K562 (cell line): ENCODE data around the gene MRPL57. TPM values are rescaled to one million over a fixed set of nuclear protein-coding genes. Genes with fewer than 3 reads are reported as not detected.

ENCODE experiments used
- ATAC-seq: fragments of 200-7000 bp; cut with Tn5 transposase; 3 replicates; pipeline ENCODE4 v1.9.1; 2020; ENCODE audit warnings: moderate library complexity
- BruUV-seq: library from RNA; stranded (reverse); fragments of 400-500 nt; replicated peaks from 2 replicates; lab custom pipeline; 2021; lab: Mats Ljungman, UMichigan
- CTCF ChIA-PET: fragments of 300-600 bp; formaldehyde crosslinking; extraction: SDS; loops from one replicate; lab custom pipeline; 2021; ENCODE audit warnings: low intra/inter-chr PET ratio; lab: Yijun Ruan, JAX
- POLR2A ChIA-PET: fragments of 300-600, 350-650 bp; sonication (Branson Sonifier 250); formaldehyde crosslinking; extraction: SDS; loops from one replicate; lab custom pipeline; 2021; ENCODE audit warnings: antibody characterized with exemption, inconsistent platforms; lab: Yijun Ruan, JAX
- DNase-seq, 4 experiments: peaks; one replicate each; pipeline versions ENCODE4 v3.0.0 to v3.0.0-alpha.2; 2011 to 2018; ENCODE audit warnings: low spot score in 3 of 4, mixed read lengths in 3 of 4; ENCODE audit errors: extremely low read depth in 1 of 4
- FAIRE-seq: peaks from 2 replicates; lab custom pipeline; 2011; peaks lifted over from hg19 to GRCh38; lab: Jason Lieb, UNC
- H2AFZ ChIP-seq: 2 replicates; pipeline ENCODE4 v1.6.0; 2011; ENCODE audit warnings: low read depth, low read length, control low read depth, inconsistent platforms
- H3K27ac ChIP-seq: fragments of 200-600 bp; 3 replicates; pipeline ENCODE4 v1.8.0; 2011; ENCODE audit warnings: low read depth, mild to moderate bottlenecking, control low read depth, inconsistent platforms, low read length, moderate library complexity, mixed read lengths; ENCODE audit errors: extremely low read depth
- H3K27me3 ChIP-seq, 2 experiments: fragments of 300-600 bp in 1 of 2; 2 replicates in 1 of 2; 3 replicates in 1 of 2; pipeline versions ENCODE4 v1.6.0 to v1.8.0; 2011; ENCODE audit warnings: inconsistent platforms in 2 of 2, low read length in 2 of 2, mild to moderate bottlenecking in 1 of 2, mixed read lengths in 1 of 2, moderate library complexity in 1 of 2; ENCODE audit not compliant: control insufficient read depth in 2 of 2, insufficient read depth in 2 of 2
- H3K36me3 ChIP-seq: fragments of 300-600 bp; 3 replicates; pipeline ENCODE4 v1.8.0; 2011; ENCODE audit warnings: mild to moderate bottlenecking, low read length, inconsistent platforms; ENCODE audit not compliant: control insufficient read depth, insufficient read depth
- H3K4me1 ChIP-seq, 2 experiments: fragments of 200-600 bp in 1 of 2; replicated peaks in 1 of 2; 2 replicates in 1 of 2; 3 replicates in 1 of 2; pipeline versions ENCODE4 v1.5.1 to v1.8.0; 2011; ENCODE audit warnings: inconsistent platforms in 2 of 2, low read length in 2 of 2, mild to moderate bottlenecking in 1 of 2, mixed read lengths in 1 of 2, moderate library complexity in 1 of 2; ENCODE audit not compliant: control insufficient read depth in 2 of 2, insufficient read depth in 2 of 2
- H3K4me2 ChIP-seq: 2 replicates; pipeline ENCODE4 v1.6.1; 2011; ENCODE audit warnings: low read length, control low read depth, inconsistent platforms, mixed read lengths; ENCODE audit not compliant: insufficient read depth
- H3K4me3 ChIP-seq: fragments of 200-600 bp; sonication (generic), shearing (Covaris generic); 2 replicates; pipeline ENCODE4 v1.5.1; 2016; ENCODE audit warnings: control low read depth, inconsistent platforms
- H3K79me2 ChIP-seq: fragments of 200-600 bp; 3 replicates; pipeline ENCODE4 v1.8.0; 2011; ENCODE audit warnings: low read length, inconsistent platforms; ENCODE audit not compliant: control insufficient read depth, insufficient read depth
- H3K9ac ChIP-seq, 2 experiments: 2 replicates each; pipeline versions ENCODE4 v1.6.0 to v1.6.1; 2011; ENCODE audit warnings: low read depth in 2 of 2, low read length in 2 of 2, control low read depth in 1 of 2, inconsistent platforms in 1 of 2, mild to moderate bottlenecking in 1 of 2, mixed read lengths in 1 of 2; ENCODE audit not compliant: insufficient read depth in 1 of 2
- H3K9me1 ChIP-seq: one replicate; pipeline ENCODE4 v1.6.0; 2011; ENCODE audit warnings: inconsistent platforms, mild to moderate bottlenecking, low read length, moderate library complexity; ENCODE audit not compliant: control insufficient read depth, insufficient read depth
- H3K9me3 ChIP-seq: replicated peaks from 2 replicates; pipeline ENCODE4 v1.5.1; 2011; ENCODE audit warnings: low read depth, low read length, inconsistent platforms; ENCODE audit not compliant: control insufficient read depth, insufficient read depth
- H4K20me1 ChIP-seq: replicated peaks from 2 replicates; pipeline ENCODE4 v1.6.1; 2011; ENCODE audit warnings: low read length, inconsistent platforms, mixed read lengths; ENCODE audit not compliant: control insufficient read depth, insufficient read depth
- ATF3 ChIP-seq, 2 experiments: fragments of 450-650 bp in 1 of 2; sonication (generic) in 1 of 2; formaldehyde crosslinking in 1 of 2; IDR thresholded peaks in 1 of 2; conservative IDR thresholded peaks in 1 of 2; 2 replicates each; pipeline versions ENCODE4 v1.6.1 to v1.8.1; 2016 to 2023; ENCODE audit warnings: mild to moderate bottlenecking in 2 of 2, moderate library complexity in 2 of 2, inconsistent platforms in 1 of 2, missing genetic modification reagents in 1 of 2
- ATF7 ChIP-seq: fragments of 450-650 bp; IDR thresholded peaks from 2 replicates; pipeline ENCODE4 v1.7.1; 2014; ENCODE audit warnings: mild to moderate bottlenecking, moderate library complexity
- CEBPG ChIP-seq, 3 experiments: fragments of 200-800 bp in 1 of 3; sonication (Bioruptor generic) in 1 of 3; sonication (generic) in 1 of 3; formaldehyde crosslinking in 1 of 3; IDR thresholded peaks in 2 of 3; conservative IDR thresholded peaks in 1 of 3; 2 replicates each; pipeline versions ENCODE4 v1.6.1 to v1.8.0; 2016 to 2022; ENCODE audit warnings: missing compliant biosample characterization in 2 of 3, missing genetic modification characterization in 2 of 3, mild to moderate bottlenecking in 1 of 3, missing genetic modification reagents in 1 of 3
- CREM ChIP-seq: IDR thresholded peaks from 2 replicates; pipeline ENCODE4 v1.6.1; 2014; ENCODE audit warnings: antibody characterized with exemption, low read depth
- DPF2 ChIP-seq: fragments of 450-650 bp; IDR thresholded peaks from 2 replicates; pipeline ENCODE4 v1.6.1; 2016
- E2F1 ChIP-seq: sonication (generic); formaldehyde crosslinking; IDR thresholded peaks from 2 replicates; pipeline ENCODE4 v1.8.1; 2023; ENCODE audit warnings: mild to moderate bottlenecking, missing genetic modification reagents, moderate library complexity
- FOSL1 ChIP-seq: fragments of 200-800 bp; sonication (Bioruptor generic); conservative IDR thresholded peaks from 2 replicates; pipeline ENCODE4 v1.6.1; 2016; ENCODE audit warnings: missing genetic modification characterization, missing compliant biosample characterization
- HCFC1 ChIP-seq: IDR thresholded peaks from 2 replicates; pipeline ENCODE4 v1.6.1; 2012; ENCODE audit warnings: low read depth, low read length, improper control_type of control experiment
- KAT7 ChIP-seq: sonication (generic); formaldehyde crosslinking; IDR thresholded peaks from 2 replicates; pipeline ENCODE4 v1.8.0; 2022; ENCODE audit warnings: missing genetic modification reagents, mild to moderate bottlenecking, borderline replicate concordance
- POLR2H ChIP-seq: IDR thresholded peaks from 2 replicates; pipeline ENCODE4 v1.6.1; 2016; ENCODE audit warnings: missing genetic modification characterization, low read depth, mild to moderate bottlenecking, control low read depth, missing compliant biosample characterization, moderate library complexity
- SAP30 ChIP-seq: fragments of 200-600 bp; sonication (generic); IDR thresholded peaks from 2 replicates; pipeline ENCODE4 v1.6.1; 2012; ENCODE audit warnings: borderline replicate concordance, low read depth, mild to moderate bottlenecking, moderate library complexity, low read length, control low read depth, inconsistent platforms; ENCODE audit not compliant: insufficient read depth, poor library complexity, severe bottlenecking
- SETDB1 ChIP-seq: IDR thresholded peaks from one replicate; pipeline ENCODE4 v1.6.1; 2012; ENCODE audit warnings: low read length, control low read depth, inconsistent platforms
- TFAP4 ChIP-seq: sonication (generic); formaldehyde crosslinking; IDR thresholded peaks from 2 replicates; pipeline ENCODE4 v1.8.0; 2022; ENCODE audit warnings: missing genetic modification reagents, mild to moderate bottlenecking, moderate library complexity, borderline replicate concordance
- TRIM24 ChIP-seq, 2 experiments: fragments of 450-650 bp; IDR thresholded peaks; 2 replicates each; pipeline ENCODE4 v1.6.1; 2016
- ZNF124 ChIP-seq: sonication (generic); formaldehyde crosslinking; IDR thresholded peaks from 2 replicates; pipeline ENCODE4 v1.8.1; 2022; ENCODE audit warnings: missing genetic modification reagents
- ZNF134 ChIP-seq: fragments of 250-450 bp; sonication (Bioruptor Pico); conservative IDR thresholded peaks from 2 replicates; pipeline ENCODE4 v1.4.0; 2020
- ZNF224 ChIP-seq: sonication (generic); formaldehyde crosslinking; IDR thresholded peaks from 2 replicates; pipeline ENCODE4 v1.8.0; 2022; ENCODE audit warnings: mild to moderate bottlenecking, missing genetic modification reagents
- ZNF253 ChIP-seq: fragments of 250-450 bp; sonication (Bioruptor Pico); conservative IDR thresholded peaks from 2 replicates; pipeline ENCODE4 v1.6.1; 2021; ENCODE audit warnings: mild to moderate bottlenecking
- WGBS: fragments of 100-300 bp; shearing (Covaris generic); methylation state at CpG from one replicate; pipeline ENCODE4 v1.1.6; 2016; ENCODE audit warnings: low coverage, mixed read lengths; ENCODE audit not compliant: insufficient coverage; ENCODE audit errors: missing lambda C conversion rate; 5-methylcytosine and 5-hydroxymethylcytosine counted together
- in situ Hi-C: fragments of 300-500 bp; cut with MboI; formaldehyde crosslinking; loops from 4 replicates; pipeline ENCODE4 v1.15.0; 2018; ENCODE audit warnings: inconsistent platforms, mixed read lengths
- intact Hi-C: fragments of 100-400 bp; cut with micrococcal nuclease; formaldehyde crosslinking; loops from 2 replicates; pipeline ENCODE4 v1.14.2; 2022
- polyA plus RNA-seq, 8 experiments: library from polyadenylated mRNA; depleted of rRNA in 4 of 8; stranded (reverse) in 5 of 8; unstranded in 3 of 8; fragments of >200 nt; fragmentation: Nextera tagmentation in 2 of 8; fragmentation: Illumina TruSeq in 1 of 8; extraction: Ambion mirVana in 2 of 8; extraction: Trizol in 1 of 8; gene quantifications; 2 replicates each; pipeline versions ENCODE4 v1.2.1 to v1.2.3, GENCODE V29; 2011 to 2014; ENCODE audit warnings: inconsistent platforms in 1 of 8, missing spikeins in 1 of 8
- total RNA-seq, 7 experiments: library from RNA; depleted of rRNA in 6 of 7; stranded (reverse); fragments of >200 nt in 6 of 7; fragmentation: Illumina TruSeq in 2 of 7; extraction: Trizol in 2 of 7; gene quantifications; 2 replicates each; pipeline versions ENCODE4 v1.2.1 to v1.2.3, GENCODE V29; 2011 to 2021; ENCODE audit warnings: low replicate concordance in 1 of 7

MRPL57 gene
- total and polyA plus RNA-seq, 9 of the 15 experiments (the other 6 are each of a cell fraction or from before 2014, with no cell fraction given): 6.5 to 40.4 (median 15.7) TPM

GRCh38 chr13:21137696-21138095 lies 38.8 kb upstream of the MRPL57 start (continued):
- TF ChIP-seq CEBPG (CRISPR knock-in tag; IDR thresholded peaks at IDR 0.05) (peak; percentile 68; the same call in 1 of the 2 replicates), CEBPG (tag; conservative IDR thresholded peaks at IDR 0.05 in 1 of 2, IDR thresholded peaks at IDR 0.05 in 1 of 2) (peak in 1 of 2 experiments; percentile 76; a peak in 2 of 4 replicates), ATF3 (IDR thresholded peaks at IDR 0.05) (peak; percentile 94), ATF3 (CRISPR knock-in tag; conservative IDR thresholded peaks at IDR 0.05) (no peak), ATF7 (0 out of 2 replicates have a peak, but pooled peaks have one; percentile 16), FOSL1 (peak; percentile 44; the same call in 1 of the 2 replicates), ZNF124 (CRISPR knock-in tag) (no peak), DPF2 (no peak)

DNA sequence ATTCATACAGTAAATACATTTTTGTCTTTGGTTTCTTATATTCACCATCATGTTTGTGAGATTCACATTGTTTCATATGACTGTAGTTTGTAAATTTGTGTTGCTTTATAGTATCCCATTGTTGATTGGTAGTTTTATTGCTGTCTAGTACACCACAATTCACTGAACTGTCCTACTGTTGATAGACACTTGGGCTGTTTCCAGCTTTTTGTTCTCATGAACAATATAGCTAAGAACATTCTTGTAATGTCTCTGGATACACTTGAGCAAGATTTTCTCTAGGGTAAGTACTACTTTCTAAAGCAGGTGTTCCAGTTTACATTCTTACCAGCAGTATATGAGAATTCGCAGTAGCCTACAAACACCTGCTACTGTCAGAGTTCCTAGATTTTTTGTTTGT lies 37.9 kb upstream of the MRPL57 start:
- peaks cover 19% of the 10 kb centered on the region for H3K36me3 ChIP-seq
- no peak overlapping the region for H3K9ac ChIP-seq
- no peaks in the 10 kb centered on the region for H3K9me3 ChIP-seq
- H3K4me2 ChIP-seq: no peak overlapping the region
- FAIRE-seq: no peak
- peaks cover 2% of the 10 kb centered on the region for H3K9me1 ChIP-seq
- H3K4me1 ChIP-seq: no peaks in the 10 kb centered on the region; a peak in 2 of 5 replicates
- POLR2A ChIA-PET: interaction anchor here (0.6 kb wide), 1 partner anchor 158 kb away, joined by 3 read pairs; no protein-coding TSS in a partner anchor
- H3K27ac ChIP-seq: no peak overlapping the region
- WGBS: 90% methylated on average over 1 of the region's 1 CpG
- DNase-seq: no peak
- H3K4me3 ChIP-seq: no peak overlapping the region
- intact Hi-C loops: no loop called here
- in situ Hi-C loops: no loop called here
- no peaks in the 10 kb centered on the region for H3K27me3 ChIP-seq
- CTCF ChIA-PET: no interaction called here
- BruUV-seq: no TSS peak
- 0 out of 2 replicates have a peak, but pooled peaks cover 6% of the 10 kb centered on the region for H4K20me1 ChIP-seq
- peaks cover 31% of the 10 kb centered on the region for H3K79me2 ChIP-seq
- no peak for ATAC-seq
- H2AFZ ChIP-seq: no peak overlapping the region
- no peak for TF ChIP-seq CREM
- TF ChIP-seq TFAP4: no peak
- TF ChIP-seq ZNF134 (CRISPR knock-in tag): no peak
- TF ChIP-seq SAP30: no peak
- no peak for TF ChIP-seq KAT7 (CRISPR knock-in tag)
- no peak for TF ChIP-seq E2F1 (CRISPR knock-in tag)
- no peak for TF ChIP-seq HCFC1
- no peak for TF ChIP-seq TRIM24 (IDR thresholded peaks at IDR 0.05)
- TF ChIP-seq SETDB1: no peak
- TF ChIP-seq POLR2H: no peak
- TF ChIP-seq ZNF224: no peak
- no peak for TF ChIP-seq ZNF253 (CRISPR knock-in tag)
